Measurements from ENCODE around the gene POC1A. TPM values are rescaled to one million over a fixed set of nuclear protein-coding genes. Genes with fewer than 3 reads are reported as not detected.

The POC1A gene
- total and polyA plus RNA-seq, 9 of the 15 experiments (the other 6 are each of a cell fraction or from before 2014, with no cell fraction given): 7.2 to 17.5 (median 12.1) TPM

- DNase-seq (ENCODE audit: extremely low read depth in 1 of 4, low spot score in 3 of 4): peak in 3 of 4 experiments; percentile 30 to 50 (median 43)
- peak; percentile 56 for FAIRE-seq
- H3K4me3 ChIP-seq: no peak overlapping the region
- TF ChIP-seq CUX1 (CRISPR knock-in tag; IDR thresholded peaks at IDR 0.05): no peak
- TF ChIP-seq HMGN3 (IDR thresholded peaks at IDR 0.05; ENCODE audit: borderline replicate concordance, extremely low read depth, insufficient read length, low read depth, low read length): no peak
- no peak for TF ChIP-seq KLF10 (CRISPR knock-in tag; IDR thresholded peaks at IDR 0.05)
- TF ChIP-seq CHCHD3 (CRISPR knock-in tag; IDR thresholded peaks at IDR 0.05): no peak
- TF ChIP-seq NR2C2 (CRISPR knock-in tag; IDR thresholded peaks at IDR 0.05): no peak
- TF ChIP-seq NR2C2 (tag; IDR thresholded peaks at IDR 0.05): peak; percentile 78
- no peak for TF ChIP-seq ZFP1 (CRISPR knock-in tag; IDR thresholded peaks at IDR 0.05)
- no peak for TF ChIP-seq NFE2 (IDR thresholded peaks at IDR 0.05; ENCODE audit: low read depth)
- TF ChIP-seq HMG20B (CRISPR knock-in tag; IDR thresholded peaks at IDR 0.05): no peak
- TF ChIP-seq, protein P1, sequence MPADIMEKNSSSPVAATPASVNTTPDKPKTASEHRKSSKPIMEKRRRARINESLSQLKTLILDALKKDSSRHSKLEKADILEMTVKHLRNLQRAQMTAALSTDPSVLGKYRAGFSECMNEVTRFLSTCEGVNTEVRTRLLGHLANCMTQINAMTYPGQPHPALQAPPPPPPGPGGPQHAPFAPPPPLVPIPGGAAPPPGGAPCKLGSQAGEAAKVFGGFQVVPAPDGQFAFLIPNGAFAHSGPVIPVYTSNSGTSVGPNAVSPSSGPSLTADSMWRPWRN (IDR thresholded peaks at IDR 0.05; ENCODE audit: low read depth): no peak
- TF ChIP-seq MYNN (IDR thresholded peaks at IDR 0.05): peak; percentile 48; the same call in 1 of the 2 replicates
- TF ChIP-seq MYNN (CRISPR knock-in tag; IDR thresholded peaks at IDR 0.05): no peak
- TF ChIP-seq CBFA2T2 (conservative IDR thresholded peaks at IDR 0.05): peak; percentile 50
- TF ChIP-seq ZNF239 (CRISPR knock-in tag; IDR thresholded peaks at IDR 0.05): no peak
- TF ChIP-seq CC2D1A (IDR thresholded peaks at IDR 0.05): no peak
- peak; percentile 30; the same call in 1 of the 2 replicates for TF ChIP-seq ARID1B (IDR thresholded peaks at IDR 0.05)
- TF ChIP-seq SPI1 (IDR thresholded peaks at IDR 0.05; ENCODE audit: borderline replicate concordance, low read depth, low read length): no peak
- no peak for TF ChIP-seq BMI1 (IDR thresholded peaks at IDR 0.05; ENCODE audit: low read length)
- TF ChIP-seq ZBTB8A (IDR thresholded peaks at IDR 0.05; ENCODE audit: partially characterized antibody): no peak
- TF ChIP-seq HDAC1 (IDR thresholded peaks at IDR 0.05): peak in 1 of 2 experiments; percentile 23; a peak in 1 of 4 replicates
Observed at GRCh38 chr3:52182196-52182595, 28.0 kb upstream of the POC1A start.

More at GRCh38 chr3:52182196-52182595, 28.0 kb upstream of the POC1A start:
- H3K27me3 ChIP-seq (ENCODE audit: control insufficient read depth in 2 of 2, insufficient read depth in 2 of 2, low read length in 2 of 2): no peaks in the 10 kb centered on the region
- intact Hi-C loops (cut with micrococcal nuclease) (no loop called here), in situ Hi-C loops (cut with MboI) (no loop called here)
- H4K20me1 ChIP-seq (replicated peaks; ENCODE audit: control insufficient read depth, insufficient read depth, low read length): no peaks in the 10 kb centered on the region
- no peaks in the 10 kb centered on the region for H3K79me2 ChIP-seq (ENCODE audit: control insufficient read depth, insufficient read depth, low read length)
- peak overlapping the region in 1 of 2 experiments; percentile 84; a peak in 1 of 4 replicates for H3K9ac ChIP-seq (ENCODE audit: insufficient read depth in 1 of 2, low read depth in 2 of 2, low read length in 2 of 2)
- WGBS (ENCODE audit: insufficient coverage, low coverage, missing lambda C conversion rate): 0% methylated on average over 4 of the region's 5 CpGs
- H3K4me2 ChIP-seq (ENCODE audit: insufficient read depth, low read length): peak overlapping the region; percentile 32; the same call in 1 of the 2 replicates
- peaks cover 2% of the 10 kb centered on the region for H3K9me1 ChIP-seq (ENCODE audit: control insufficient read depth, insufficient read depth, low read length)
- ChIA-PET CTCF (ENCODE audit: low intra/inter-chr PET ratio) (no interaction called here), POLR2A (interaction anchor here (1.0 to 1.1 kb wide), 3 partner anchors 11 to 28 kb away, joined by 3 to 4 read pairs (median 3); partner anchors contain the start of gene POC1A)
- no TSS peak for BruUV-seq (replicated peaks)
- H3K4me1 ChIP-seq (replicated peaks in 1 of 2; ENCODE audit: control insufficient read depth in 2 of 2, insufficient read depth in 2 of 2, low read length in 2 of 2): peaks cover 21 to 33% of the 10 kb centered on the region in 2 experiments; a peak in 4 of 5 replicates
- ATAC-seq: peak; percentile 68
- H2AFZ ChIP-seq (ENCODE audit: low read depth, low read length): no peak overlapping the region
- no peaks in the 10 kb centered on the region for H3K36me3 ChIP-seq (ENCODE audit: control insufficient read depth, insufficient read depth, low read length)
- no peak overlapping the region for H3K27ac ChIP-seq (ENCODE audit: extremely low read depth, low read depth, low read length)
- H3K9me3 ChIP-seq (replicated peaks; ENCODE audit: control insufficient read depth, insufficient read depth, low read depth, low read length): no peaks in the 10 kb centered on the region

All from K562 (cell line).